Umbilical cord (tissue), 2 donors: ENCODE measurements around the gene CARD6. TPM values are rescaled to one million over a fixed set of nuclear protein-coding genes. Genes with fewer than 3 reads are reported as not detected.
"Not testable (repeated sequence)": the region's sequence is repeated elsewhere in the genome, so short reads cannot be mapped to it uniquely, and the experiment has no call there.

Experiments used
- DNase-seq: peaks from one replicate; pipeline ENCODE4 v3.0.0-alpha.2; 2015; ENCODE audit warnings: low spot score
- total RNA-seq: library from RNA; depleted of rRNA; stranded (reverse); fragments of >200 nt; gene quantifications from one replicate; pipeline ENCODE4 v1.2.3, GENCODE V29; 2014; ENCODE audit warnings: low replicate concordance; ENCODE audit not compliant: insufficient read depth

The CARD6 gene
- total RNA-seq, 1 donor from 2014 or later = 5.1 TPM

DNA sequence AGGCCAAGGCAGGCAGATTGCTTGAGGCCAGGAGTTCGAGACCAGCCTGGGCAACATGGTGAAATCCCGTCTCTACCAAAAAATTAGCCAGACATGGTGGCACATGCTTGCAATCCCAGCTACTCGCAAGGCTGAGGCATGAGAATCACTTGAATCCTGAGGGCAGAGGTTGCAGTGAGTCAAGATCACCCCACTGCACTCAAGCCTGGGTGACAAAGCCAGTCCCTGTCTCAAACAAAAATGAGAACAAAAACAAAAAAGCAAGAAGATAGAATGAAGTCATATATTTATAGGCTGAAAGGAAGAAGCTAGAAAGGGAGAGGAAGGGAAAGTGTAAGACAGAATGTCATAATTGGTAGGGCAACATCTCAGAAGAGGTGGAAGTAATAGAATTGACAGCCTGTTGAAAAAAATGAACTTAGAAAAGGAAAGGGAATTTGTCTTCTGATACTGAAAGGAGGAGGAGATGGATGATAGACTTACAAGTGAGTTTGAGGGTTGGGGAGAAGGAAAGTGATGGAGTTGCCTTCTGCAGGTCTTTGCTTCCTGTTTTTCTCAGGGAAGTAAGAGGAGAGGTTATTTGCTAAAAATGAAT is 32.2 kb downstream of the CARD6 start:
- DNase-seq = no peak

DNA sequence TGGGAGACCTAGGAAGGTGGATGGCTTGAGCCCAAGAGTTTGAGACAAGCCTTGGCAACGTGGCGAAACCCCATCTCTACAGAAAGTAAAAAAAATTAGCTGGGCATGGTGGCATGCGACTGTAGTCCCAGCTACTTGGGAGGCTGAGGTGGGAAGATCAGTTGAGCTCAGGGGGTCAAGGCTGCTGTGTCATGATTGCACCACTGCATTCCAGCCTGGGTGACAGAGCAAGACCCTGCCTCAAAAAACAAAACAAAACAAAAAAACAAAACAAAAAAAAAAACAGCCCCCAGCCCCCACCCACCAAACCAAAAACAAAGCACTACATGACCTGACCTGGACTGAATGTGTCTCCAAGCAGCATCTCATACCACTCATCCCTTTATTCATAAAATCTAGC is 34.8 kb downstream of the CARD6 start:
- DNase-seq = no peak

DNA sequence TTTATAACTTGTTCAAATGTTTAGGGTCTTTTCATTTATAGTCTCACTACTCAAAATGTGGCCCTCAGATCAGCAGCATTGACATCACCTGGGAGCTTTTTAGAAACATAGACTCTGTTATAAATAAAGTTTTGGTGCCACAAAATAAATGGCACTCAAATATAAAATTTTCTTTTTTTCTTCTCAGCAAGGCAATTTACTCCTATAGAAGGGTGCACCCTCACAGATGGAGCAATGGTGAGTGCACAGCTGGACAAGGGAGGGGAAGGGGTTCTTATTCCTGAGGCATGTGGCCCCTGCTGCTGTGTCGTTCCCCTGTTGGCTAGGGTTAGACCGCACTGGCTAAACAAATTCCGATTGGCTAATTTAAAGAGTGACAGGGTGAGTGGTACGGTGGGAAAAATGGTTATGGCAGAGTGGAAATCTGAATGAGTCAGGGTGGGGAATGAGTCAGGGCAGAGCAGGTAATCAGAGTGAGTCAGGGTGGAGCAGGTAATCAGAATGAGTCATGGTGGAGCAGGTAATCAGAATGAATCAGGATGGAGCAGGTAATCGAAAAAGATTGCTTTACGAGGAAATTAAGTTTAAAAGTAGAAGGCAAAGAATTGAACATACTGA is 36.3 kb downstream of the CARD6 start:
- DNase-seq = no peak

DNA sequence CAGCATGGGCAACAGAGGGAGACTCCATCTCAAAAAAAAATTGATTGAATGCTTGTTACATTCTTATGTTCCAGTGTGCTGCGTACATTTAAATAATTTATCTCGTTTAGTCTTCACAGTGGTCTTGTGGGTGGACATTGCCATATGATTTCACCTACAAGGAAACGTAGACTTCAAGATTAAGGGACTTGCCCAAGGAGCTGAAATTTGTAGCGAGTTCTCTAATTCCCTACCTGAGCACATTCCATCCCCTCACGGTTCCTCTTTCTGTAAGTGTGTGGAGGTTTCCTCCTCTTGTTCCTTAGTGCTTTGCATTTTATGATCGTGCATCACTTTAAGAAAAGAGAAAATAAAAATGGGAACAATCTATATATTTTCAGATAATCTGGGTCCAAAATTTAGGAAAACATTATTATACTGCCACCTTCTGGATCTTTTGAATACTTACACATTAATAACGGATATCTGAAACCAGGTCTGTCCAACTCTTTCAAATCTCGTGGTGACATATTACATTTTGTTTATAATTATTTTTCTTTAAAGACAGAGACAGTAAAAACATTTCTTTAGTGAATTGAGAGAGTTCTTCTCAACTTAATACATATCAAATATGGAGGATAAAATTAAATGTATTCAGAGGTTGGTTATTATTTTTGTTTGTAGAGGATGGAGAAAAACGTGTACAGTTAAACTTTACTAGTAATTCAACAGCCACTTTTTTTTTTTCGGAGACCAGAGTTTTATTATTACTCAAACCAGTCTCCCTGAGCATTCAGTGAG is 38.2 kb downstream of the CARD6 start:
- peak; percentile 23 for DNase-seq

DNA sequence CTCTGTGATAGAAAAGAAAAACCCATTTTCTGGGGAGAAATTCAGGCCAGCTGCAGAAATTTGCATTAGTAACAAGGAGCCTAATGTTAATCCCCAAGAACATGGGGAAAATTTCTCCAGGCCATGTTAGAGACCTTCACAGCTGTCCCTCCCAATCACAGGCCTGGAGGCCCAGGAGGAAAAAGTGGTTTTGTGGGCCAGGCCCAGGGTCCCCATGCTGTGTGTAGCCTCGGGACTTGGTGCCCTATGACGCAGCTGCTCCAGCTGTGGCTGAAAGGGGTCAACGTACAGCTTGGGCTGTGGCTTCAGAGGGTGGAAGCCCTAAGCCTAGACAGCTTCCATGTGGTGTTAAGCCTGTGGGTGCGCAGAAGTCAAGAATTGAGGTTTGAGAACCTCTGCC is 41.1 kb downstream of the CARD6 start:
- DNase-seq = no peak

DNA sequence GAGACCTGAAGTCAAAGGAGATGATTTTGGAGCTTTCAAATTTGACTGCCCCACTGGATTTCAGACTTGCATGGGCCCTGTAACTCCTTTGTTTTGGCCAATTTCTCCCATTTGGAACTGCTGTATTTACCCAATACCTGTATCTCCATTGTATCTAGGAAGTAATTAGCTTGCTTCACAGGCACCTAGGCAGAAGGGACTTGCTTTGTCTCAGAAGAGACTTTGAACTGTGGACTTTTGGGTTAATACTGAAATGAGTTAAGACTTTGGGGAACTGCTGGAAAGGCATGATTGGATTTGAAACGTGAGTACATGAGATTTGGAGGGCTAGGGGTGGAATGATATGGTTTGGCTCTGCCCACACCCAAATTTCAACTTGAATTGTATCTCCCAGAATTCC is 41.9 kb downstream of the CARD6 start:
- not testable (repeated sequence) for DNase-seq

DNA sequence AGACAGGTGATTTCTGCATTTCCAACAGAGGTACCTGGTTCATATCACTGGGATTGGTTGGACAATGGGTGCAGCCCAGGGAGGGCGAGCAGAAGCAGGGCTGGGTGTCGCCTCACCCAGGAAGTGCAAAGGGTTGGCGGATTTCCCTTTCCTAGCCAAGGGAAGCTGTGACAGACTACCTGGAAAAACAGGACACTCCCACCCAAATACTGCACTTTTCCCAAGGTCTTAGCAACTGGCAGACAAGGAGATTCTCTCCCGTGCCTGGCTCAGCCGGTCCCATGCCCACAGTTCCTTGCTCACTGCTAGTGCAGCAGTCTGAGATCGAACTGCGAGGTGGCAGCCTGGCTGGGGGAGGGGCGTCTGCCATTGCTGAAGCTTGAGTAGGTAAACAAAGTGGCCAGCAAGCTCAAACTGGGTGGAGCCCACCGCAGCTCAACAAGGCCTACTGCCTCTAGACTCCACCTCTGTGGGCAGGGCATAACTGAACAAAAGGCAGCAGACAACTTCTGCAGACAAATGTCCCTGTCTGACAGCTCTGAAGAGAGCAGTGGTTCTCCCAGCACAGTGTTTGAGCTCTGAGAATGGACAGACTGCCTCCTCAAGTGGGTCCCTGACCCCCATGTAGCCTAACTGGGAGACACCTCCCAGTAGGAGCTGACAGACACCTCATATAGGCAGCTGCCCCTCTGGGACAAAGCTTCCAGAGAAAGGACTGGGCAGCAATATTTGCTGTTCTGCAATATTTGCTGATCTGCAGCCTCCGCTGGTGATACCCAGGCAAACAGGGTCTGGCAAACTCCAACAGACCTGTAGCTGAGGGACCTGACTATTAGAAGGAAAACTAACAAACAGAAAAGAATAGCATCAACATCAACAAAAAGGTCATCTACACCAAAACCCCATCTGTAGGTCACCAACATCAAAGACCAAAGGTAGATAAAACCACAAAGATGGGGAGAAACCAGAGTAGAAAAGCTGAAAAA is 54.6 kb downstream of the CARD6 start:
- DNase-seq = not testable (repeated sequence)

DNA sequence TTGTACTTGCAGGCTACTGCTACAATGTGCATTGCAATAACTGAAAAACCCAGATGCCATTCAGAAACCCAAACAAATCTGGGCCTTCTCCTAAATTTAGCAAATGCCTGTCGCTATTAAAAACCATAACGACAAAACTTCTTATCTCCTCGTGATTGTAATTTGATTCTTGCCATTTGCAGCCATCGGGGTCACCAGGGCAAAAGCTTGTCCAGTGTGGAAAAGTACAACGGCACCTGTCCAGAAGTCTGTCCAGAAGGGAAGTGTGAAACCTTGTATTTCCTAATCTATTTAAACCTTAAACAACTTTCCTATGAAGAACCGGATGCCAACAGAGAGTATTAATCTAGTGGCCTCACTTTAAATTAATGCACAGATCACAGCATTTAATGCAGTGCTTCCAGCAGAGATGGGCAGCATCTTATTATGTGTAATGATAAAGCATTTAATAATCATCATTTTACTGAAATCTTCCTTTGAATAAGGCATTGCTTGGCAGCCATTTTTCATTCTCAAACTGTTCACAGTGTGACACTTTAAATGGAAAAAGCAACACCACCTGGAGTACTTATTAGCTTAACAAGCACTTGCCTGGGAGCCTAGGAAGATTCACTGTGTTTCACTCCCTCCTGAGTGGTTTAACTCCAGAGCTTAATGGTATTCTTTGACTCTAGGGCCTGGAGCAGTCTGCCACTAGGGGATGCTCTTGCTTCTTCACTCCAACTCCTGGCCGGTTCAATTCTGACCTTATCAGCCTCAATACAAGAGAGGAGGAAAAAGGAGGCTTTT is 63.2 kb downstream of the CARD6 start:
- DNase-seq = peak; percentile 72

DNA sequence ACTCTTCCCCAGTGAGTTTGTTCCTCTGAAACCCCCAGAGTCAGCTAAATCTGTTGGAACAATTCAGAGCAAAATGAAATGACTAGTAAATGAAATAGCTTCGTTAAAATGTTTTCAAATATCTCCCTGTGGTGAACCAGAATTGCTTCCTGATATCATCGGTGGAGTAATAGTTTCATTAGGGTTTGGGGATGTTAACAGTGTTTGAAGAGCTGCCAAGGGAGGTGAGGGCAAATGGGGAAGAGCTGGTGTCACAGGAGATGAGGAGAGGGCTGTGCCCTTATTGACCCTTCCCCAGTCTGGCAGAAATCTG is 63.8 kb downstream of the CARD6 start:
- DNase-seq = no peak

DNA sequence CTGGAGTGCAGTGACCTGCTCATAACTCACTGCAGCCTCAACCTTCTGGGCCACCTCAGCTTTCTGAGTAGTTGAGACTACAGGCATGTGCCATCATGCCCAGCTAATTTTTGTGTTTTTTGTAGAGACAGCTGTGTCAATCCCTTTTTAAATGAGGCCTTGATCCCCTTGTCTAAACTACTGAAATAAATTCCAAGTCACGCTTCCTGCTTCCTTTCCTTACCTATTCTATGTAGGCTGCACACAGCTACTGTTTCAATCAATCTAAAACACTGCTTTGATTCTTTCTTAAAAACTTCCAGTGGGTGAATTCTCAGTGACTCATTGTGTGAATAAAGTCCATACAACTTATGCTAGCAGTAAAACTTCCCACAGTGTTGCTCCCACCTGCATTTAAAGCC is 65.2 kb downstream of the CARD6 start:
- no peak for DNase-seq

DNA sequence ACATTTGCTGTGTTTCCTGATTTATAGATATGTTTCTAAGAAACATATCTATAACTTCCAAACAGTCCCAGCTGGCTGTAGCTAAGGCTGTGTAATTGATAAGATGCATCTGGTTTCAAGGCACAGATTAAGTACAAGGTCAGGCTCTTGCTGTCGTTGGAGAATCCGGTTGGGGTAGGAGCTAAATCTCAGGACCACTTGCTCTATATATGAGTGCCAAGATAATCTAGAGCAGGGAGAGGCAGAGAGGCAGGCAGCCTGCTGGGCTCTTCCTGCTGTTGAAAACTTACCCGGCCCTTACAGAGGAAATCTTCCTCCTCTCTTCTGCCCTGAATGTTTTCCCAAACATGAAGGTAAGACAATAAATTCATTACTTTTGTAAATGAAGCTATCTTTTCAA is 68.1 kb downstream of the CARD6 start, which contains the start of gene C7:
Gene C7 (plus strand): TSS at position 234 of the 400 bp plus-strand sequence. CDS start 114 bp downstream, at position 348.
- DNase-seq = peak; percentile 47

DNA sequence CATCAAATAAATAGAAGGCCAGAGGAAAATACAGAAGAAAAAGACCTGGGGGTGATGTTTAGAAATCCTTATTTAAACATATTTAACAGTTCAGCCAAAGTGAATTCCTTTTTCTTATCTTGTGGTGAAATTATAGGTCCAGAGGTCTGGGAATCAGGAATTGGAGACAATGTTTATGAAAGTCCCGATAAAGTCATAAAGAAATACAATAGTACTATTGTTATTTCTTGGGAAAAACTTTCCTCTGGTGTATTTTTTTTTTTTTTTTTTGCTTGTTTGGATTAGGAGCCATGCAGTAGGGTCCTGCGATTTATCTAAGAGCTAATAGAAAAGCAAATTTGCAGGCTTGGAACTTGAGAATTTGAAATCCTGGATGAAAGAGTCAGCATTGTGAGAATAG is 68.6 kb downstream of the CARD6 start:
- DNase-seq = no peak

Other genes starting within 250 kb of the CARD6 start
- gene PTGER4, start 161.5 kb upstream of the CARD6 start, total RNA-seq = 23.6 TPM
- 31.5 TPM for gene TTC33, start 85.4 kb upstream of the CARD6 start, total RNA-seq
- 108 TPM for gene PRKAA1, start 43.0 kb upstream of the CARD6 start, total RNA-seq
- gene RPL37, start 6.1 kb upstream of the CARD6 start, total RNA-seq = 649 TPM
- gene C7, start 68.1 kb downstream of the CARD6 start, total RNA-seq = 32.3 TPM
- gene MROH2B, start 230.0 kb downstream of the CARD6 start, total RNA-seq = not detected